Measurements from ENCODE around the gene PLEKHA3. TPM values are rescaled to one million over a fixed set of nuclear protein-coding genes. Genes with fewer than 3 reads are reported as not detected.
"Not testable (repeated sequence)": the region's sequence is repeated elsewhere in the genome, so short reads cannot be mapped to it uniquely, and the experiment has no call there.

PLEKHA3 gene
- total RNA-seq, 4 donors from 2014 or later = 9.1 to 45.5 (median 14.2) TPM

DNA sequence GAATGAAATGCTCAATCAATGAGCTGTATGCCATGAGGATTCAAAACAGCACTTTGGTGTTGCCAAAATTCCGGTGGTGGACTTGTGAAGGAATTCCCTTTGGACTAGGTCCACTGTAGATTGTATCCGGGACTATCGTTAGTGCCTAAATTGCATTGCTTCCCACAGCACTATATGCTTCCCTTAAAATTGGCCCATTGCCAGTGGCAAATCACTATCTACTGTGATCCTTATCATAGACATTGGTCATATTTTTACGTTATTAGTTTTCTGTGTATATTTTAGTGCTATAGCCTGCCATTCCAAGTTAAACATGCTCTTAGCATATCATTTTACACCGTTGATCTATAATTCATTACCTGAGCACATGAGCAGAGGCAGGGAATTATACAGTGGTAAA, 27.4 kb upstream of the PLEKHA3 start:
- no peak overlapping the region for H3K27ac ChIP-seq
- no peaks in the 10 kb centered on the region for H3K36me3 ChIP-seq
- no peak for TF ChIP-seq POLR2A (IDR thresholded peaks at IDR 0.05)
- TF ChIP-seq, protein P1, sequence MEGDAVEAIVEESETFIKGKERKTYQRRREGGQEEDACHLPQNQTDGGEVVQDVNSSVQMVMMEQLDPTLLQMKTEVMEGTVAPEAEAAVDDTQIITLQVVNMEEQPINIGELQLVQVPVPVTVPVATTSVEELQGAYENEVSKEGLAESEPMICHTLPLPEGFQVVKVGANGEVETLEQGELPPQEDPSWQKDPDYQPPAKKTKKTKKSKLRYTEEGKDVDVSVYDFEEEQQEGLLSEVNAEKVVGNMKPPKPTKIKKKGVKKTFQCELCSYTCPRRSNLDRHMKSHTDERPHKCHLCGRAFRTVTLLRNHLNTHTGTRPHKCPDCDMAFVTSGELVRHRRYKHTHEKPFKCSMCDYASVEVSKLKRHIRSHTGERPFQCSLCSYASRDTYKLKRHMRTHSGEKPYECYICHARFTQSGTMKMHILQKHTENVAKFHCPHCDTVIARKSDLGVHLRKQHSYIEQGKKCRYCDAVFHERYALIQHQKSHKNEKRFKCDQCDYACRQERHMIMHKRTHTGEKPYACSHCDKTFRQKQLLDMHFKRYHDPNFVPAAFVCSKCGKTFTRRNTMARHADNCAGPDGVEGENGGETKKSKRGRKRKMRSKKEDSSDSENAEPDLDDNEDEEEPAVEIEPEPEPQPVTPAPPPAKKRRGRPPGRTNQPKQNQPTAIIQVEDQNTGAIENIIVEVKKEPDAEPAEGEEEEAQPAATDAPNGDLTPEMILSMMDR (IDR thresholded peaks at IDR 0.05) = no peak
- no peaks in the 10 kb centered on the region for H3K4me1 ChIP-seq
- intact Hi-C loops (cut with DNase I; ENCODE audit: low total_unique reads) = no loop called here
- no peaks in the 10 kb centered on the region for H3K9me3 ChIP-seq
- H3K27me3 ChIP-seq = no peaks in the 10 kb centered on the region
- no peak for DNase-seq
- H3K4me3 ChIP-seq = no peak overlapping the region

DNA sequence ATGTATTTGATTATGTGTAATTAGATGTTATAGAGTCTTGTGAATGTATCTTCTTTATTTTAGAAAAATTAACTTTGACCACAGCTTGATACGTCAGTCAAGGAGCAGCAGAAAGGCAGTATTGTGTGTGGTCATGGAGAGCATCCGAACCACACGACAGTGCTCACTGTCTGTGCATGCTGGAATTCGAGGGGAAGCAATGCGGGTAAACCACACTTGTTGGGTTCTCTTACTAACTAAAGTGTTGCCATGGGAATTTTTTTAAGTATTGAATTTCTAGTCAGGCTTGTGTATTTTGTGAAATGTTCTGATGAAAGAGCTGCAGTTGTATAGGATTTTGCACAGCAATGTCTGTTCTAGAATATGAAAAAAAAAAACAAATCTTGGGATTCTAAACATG, 24.3 kb upstream of the PLEKHA3 start:
- H3K9me3 ChIP-seq = no peaks in the 10 kb centered on the region
- H3K27ac ChIP-seq = no peak overlapping the region
- no peaks in the 10 kb centered on the region for H3K27me3 ChIP-seq
- no peak for DNase-seq
- no peak overlapping the region for H3K4me3 ChIP-seq
- intact Hi-C loops (cut with DNase I; ENCODE audit: low total_unique reads) = no loop called here
- H3K4me1 ChIP-seq = no peaks in the 10 kb centered on the region
- TF ChIP-seq, protein P1 (IDR thresholded peaks at IDR 0.05) = no peak
- TF ChIP-seq POLR2A (IDR thresholded peaks at IDR 0.05) = no peak
- H3K36me3 ChIP-seq = no peaks in the 10 kb centered on the region

DNA sequence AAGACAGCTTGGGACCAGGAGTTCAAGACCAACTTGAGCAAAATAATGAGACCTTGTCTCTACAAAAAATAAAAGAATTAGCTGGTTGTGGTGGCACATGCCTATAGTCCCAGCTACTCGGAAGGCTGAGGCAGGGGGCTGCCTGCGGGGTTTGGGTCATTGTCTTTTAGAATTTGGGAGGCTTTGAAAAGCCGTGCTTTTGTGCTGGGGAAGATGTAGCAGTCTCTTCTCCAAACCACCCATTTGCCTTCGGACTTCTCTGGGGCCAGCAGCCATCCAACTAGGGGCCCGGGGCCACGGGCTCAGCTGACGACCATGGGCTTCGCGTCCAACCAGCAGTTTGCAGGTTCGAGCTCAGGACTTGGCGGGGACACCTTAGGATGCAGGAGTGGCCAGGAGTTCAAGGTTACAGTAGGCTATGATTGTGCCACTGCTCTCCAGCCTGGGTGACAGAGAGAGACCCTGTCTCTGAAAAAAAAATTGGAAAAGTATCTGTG, 22.8 kb upstream of the PLEKHA3 start:
- Histone ChIP-seq H3K36me3 (no peaks in the 10 kb centered on the region), H3K27me3 (no peaks in the 10 kb centered on the region), H3K9me3 (no peaks in the 10 kb centered on the region), H3K4me1 (no peaks in the 10 kb centered on the region), H3K4me3 (no peak overlapping the region), H3K27ac (no peak overlapping the region)
- no peak for DNase-seq
- intact Hi-C loops (cut with DNase I; ENCODE audit: low total_unique reads) = no loop called here
- no peak for TF ChIP-seq POLR2A (IDR thresholded peaks at IDR 0.05)
- TF ChIP-seq, protein P1 (IDR thresholded peaks at IDR 0.05) = no peak

DNA sequence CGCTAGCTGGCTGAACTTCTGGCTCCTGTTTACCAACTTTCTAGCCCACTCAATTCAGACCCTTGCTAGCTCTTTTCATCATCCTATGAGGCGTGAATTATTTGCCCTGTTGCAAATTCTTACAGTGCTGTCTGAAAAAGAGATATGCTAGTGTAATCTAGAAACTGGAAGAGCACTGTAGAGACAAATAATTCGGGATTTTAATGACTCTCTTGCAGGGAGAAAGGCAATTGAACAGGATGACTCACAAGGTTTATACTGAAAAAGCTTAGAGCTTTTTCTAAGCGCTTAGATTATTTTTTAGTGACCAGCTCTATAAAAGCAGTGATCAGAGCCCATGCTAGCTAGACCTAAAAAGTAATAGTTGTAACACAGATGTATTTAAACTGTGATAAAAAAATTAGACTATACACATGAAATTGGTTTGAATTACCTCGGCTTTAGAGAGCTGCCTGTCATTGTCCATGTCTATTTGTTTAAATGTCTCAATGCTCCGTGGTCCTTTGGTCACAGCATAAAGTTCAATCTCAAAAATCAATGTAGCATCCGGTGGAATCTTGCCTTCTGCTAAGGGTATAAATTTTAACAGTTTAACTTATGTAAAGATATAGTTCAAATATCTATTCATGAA, 10.9 kb upstream of the PLEKHA3 start:
- no peaks in the 10 kb centered on the region for H3K9me3 ChIP-seq
- H3K27ac ChIP-seq = no peak overlapping the region
- intact Hi-C loops (cut with DNase I; ENCODE audit: low total_unique reads) = no loop called here

DNA sequence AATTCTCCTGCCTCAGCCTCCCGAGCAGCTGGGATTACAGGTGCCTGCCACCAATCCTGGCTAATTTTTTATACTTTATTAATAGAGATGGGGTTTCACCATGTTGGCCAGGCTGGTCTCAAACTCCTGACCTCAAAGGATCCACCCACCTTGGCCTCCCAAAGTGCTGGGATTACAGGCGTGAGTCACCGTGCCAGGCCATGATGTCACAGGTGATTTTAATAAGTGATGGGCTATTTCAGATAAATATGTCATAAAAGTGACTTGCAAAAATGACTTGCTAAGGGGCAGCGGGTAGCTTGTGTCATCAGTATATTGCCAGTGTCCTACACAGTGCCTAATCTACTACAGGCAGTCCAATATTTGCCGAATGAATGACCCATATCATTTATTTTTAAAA, 8.9 kb upstream of the PLEKHA3 start:
- H3K9me3 ChIP-seq; H3K27me3 ChIP-seq; intact Hi-C loops (cut with DNase I; ENCODE audit: low total_unique reads); H3K4me3 ChIP-seq; H3K27ac ChIP-seq; H3K36me3 ChIP-seq; DNase-seq; H3K4me1 ChIP-seq: not testable (repeated sequence)

More for the DNA sequence above, 10.9 kb upstream of the PLEKHA3 start:
- Histone ChIP-seq H3K27me3 (no peaks in the 10 kb centered on the region), H3K4me3 (no peak overlapping the region), H3K36me3 (no peaks in the 10 kb centered on the region), H3K4me1 (no peaks in the 10 kb centered on the region)
- no peak for DNase-seq
- TF ChIP-seq, protein P1 (IDR thresholded peaks at IDR 0.05) = no peak
- no peak for TF ChIP-seq POLR2A (IDR thresholded peaks at IDR 0.05)

Data from uterus (tissue), 4 donors.